HG03442 (cell line): Measurements from ENCODE around the gene WDR7.

Experiments used
- ATAC-seq: cut with Tn5 transposase; IDR thresholded peaks from one replicate; pipeline ENCODE4 v1.9.1; 2021; ENCODE audit warnings: mild to moderate bottlenecking, moderate library complexity; ENCODE audit not compliant: unreplicated experiment

Gene WDR7

DNA sequence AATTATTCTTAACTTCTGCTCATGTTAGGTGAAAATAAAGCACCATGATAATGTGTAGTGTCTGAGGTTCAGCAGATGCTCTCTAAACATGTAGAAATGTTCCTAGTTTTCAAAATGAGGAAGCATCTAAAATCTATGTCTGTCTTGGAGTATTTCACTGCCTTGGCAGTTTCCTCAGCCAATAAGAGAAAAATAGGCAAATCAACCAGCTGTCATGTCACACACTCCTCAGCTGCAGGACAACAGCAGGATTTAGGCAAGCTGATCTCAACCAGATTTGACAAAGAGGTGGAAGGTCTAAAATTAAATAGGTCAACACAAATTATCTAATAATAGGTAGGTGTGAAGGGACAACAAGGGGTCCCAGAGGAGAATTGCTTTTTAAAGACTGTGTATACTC, 331.6 kb downstream of the WDR7 start:
- no peak for ATAC-seq

DNA sequence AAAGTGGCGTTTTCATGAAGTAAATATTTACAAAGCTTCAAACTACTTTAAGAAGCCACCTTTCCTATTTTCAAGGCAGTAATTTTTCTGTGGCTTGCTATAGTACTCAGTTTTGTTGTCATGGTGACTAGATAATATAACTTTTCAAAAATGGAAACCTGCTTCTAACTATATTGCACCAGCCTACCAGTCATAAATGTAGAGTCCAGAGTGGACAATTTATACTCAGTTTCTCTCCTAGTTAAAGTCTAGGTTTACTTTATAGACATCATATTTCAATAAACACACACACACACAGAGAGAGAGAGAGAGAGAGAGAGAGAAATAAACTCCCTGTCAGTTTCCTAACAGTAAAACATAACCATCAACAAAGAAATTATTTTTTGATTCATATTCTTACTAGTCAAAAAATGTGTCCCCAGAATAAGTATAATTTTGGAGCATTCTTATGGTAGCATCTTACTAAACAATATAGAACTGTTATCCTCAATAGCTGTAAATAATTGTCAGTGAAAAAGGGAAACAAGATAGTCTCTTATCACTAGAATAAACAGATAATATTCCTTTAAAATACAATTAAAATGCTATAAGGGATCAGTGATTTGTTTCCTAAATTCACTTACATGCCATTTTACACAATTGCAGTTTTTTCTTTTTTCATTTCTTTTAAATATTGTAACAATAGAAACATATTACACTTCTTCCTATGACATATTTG, 332.3 kb downstream of the WDR7 start:
- no peak for ATAC-seq

DNA sequence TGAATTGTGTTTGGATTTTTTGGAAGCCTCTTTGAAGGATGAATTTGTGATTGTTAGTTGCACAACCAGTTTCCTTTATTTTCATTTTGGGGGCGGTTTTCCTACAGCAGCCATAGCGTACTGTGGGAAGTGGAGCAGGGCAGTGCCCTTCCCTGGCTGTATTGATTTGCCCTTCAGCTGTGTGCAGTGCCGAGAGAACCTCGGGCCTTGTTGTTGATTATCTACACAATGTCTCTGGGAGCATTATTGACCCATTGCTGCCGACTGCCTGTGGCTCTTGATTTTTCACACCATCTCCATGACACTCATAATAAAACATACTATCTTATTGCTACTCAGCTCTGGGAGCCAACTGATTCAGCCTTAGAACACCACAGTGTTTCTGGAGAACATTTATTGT, 333.6 kb downstream of the WDR7 start:
- ATAC-seq, result no peak

DNA sequence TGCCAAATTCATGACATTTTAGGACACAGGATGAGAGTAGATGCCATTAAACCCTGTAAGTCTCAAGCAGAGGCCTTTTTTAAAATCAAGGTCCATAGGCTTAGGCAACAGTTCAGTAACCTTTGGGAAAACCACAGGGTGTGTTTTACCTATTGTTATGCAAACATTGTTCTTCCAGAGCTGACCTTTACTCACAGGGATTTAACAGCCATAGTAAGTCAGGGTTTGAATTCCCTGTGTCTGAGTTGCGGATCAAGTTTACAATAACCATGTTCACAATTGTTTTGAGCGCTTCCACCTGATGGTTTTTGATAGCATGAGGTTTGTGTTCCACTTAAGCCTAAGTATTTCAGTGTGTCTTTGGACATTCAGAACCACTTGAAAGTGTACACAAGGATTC, 335.7 kb downstream of the WDR7 start:
- no peak for ATAC-seq

DNA sequence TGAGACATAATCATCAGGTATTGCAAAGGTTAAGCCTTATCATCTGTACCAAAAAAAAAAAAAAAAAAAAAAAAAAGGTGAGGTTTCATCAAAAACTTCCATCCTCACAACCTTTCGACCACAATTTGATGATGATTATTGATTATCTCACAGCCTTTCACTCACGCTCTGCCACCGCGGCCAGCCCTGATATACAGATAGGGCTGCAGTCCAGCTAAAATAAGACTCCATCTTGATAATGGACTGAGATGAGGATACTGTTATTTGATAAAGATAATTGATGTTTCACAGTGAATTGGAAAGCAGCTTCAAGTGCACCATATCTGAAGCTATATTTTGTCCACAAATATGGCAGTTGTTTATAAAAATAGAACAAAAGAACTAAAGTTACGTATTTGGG, 336.1 kb downstream of the WDR7 start:
- ATAC-seq, result no peak

DNA sequence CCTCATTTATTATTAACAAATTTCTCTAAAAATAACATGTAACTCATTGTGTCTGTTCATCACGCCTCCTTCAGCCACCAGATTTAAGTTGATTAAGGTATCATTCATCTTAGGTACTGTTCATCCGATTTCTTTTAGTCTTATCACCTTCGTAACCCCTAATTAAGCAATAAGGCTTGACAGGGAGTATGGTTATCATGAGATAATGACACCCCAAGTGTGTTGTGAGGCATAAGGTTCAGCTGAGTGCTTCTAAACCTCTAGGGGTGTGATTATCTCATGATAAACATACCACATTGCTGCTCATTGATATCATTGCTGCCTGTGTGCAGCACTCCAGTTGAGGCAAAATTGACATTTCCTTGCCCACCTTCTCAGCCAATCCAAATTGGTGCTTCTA, 336.9 kb downstream of the WDR7 start:
- ATAC-seq, result no peak

DNA sequence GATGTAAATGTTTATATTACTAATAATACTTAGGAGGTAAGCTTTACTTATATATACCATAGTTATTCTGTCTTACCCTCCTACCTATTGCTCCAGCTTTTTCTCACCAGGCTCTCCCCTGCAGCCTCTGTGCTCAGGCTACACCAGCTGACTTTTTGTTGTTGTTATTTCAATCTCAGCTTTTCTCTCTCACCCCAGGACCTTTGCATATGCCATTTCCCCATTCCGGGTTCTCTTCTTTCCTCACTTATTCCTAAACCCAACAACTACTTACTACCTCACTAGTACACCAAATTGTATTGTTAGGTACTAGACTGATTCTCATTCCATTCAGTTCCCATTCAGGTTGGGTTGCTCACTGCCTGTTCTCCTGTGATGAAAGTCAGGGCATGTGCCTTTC, 339.5 kb downstream of the WDR7 start:
- ATAC-seq, result no peak

DNA sequence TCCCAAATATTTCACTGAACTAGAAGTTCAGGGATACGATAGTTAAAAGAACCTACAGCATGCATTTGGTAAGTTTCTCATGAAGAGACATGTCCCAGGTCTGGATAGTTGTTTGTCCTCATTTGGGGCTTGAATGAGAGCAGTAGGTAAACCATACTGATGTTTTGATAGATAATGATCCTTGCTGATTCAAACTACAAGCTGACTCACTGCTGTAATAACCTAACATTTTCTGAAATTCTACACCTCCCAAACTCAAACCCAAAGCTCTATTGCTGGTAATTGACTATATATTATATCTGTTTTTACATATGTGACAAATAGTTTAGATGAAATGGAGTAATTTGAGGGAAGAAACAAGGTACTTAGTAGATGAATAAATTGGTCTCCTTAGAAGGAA, 341.6 kb downstream of the WDR7 start:
- ATAC-seq, result no peak

DNA sequence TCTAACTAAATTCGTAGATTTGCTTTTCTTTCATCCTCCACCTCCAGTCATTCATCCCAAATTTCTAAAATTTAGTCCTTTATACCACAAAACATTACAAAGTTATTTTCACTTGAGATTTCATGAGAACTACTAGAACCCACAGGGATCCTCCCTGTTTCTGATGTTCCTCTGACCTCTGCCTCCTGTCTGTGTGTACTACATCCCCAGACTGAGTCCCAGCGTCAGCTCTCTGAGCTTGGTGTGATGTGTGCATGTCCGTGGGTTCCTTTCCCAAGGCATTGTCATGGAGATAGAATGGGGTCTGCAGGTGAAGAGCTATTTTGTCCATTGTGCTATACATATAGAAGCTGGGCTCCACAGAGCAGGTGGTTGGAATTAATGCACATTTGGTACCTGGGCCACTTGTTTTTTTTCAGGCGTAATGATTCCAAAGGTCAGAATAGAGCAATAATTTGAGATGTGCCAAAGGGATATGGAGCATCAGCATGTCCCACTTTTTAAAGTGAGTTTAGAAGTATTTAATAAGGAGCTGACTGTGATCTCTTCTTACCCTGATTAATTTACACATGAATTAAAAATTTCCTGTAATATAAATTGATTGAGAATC, 344.5 kb downstream of the WDR7 start:
- no peak for ATAC-seq

DNA sequence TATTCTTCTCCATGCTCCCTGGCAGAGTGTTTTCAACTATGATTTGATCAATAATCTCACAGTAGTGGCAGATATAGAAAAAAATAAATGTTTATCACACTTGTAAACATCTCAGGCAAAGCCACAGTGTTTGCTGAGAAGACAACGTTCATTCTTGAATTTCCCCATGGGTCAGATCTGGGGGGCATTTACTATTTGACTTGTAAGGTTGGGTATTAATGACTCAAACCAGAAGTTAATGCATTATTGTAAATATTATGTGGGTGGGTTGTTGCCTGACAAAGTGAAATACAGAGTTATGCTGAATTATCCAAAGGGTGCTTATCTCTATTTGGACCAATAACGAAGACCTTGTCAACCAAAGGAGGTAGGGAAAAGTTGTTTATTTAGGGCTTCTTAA, 346.0 kb downstream of the WDR7 start:
- no peak for ATAC-seq

DNA sequence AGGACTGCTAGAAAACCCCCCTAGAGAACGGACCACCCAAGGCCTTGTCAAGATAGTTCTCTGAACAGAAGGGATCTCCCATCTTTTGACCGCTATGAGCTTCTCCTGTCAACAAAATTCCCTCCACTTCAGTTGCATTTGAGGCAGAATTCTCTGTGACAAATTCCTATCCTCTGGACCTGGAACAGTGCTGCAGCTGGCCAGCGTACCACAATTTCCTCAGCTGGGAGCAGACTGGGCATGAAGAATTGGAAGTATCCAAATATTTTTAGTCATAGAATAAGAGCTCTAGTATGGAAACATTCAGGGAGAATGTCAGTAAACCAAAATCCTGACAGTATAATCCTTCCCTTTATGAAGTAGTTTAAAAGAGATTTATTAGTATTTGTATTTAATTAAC, 348.7 kb downstream of the WDR7 start:
- no peak for ATAC-seq

DNA sequence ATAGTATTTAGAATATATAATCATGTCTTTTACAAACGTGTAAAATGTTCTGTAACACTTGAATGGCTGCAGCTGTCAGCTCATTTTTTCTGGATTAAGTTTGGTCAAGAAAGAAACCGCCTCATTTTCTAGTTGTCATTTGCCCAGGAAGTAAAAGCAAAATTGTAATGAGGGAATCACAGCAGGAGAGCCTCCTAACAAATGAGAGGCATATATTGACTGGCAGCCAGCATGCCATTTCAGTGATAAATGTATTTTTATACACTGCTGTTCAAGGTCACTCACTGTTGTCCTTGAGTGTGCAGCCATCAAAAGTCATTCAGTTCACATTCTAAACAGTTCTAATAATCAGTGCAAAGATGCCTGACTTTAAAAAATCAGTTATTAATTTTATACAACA, 351.5 kb downstream of the WDR7 start:
- ATAC-seq, result no peak

DNA sequence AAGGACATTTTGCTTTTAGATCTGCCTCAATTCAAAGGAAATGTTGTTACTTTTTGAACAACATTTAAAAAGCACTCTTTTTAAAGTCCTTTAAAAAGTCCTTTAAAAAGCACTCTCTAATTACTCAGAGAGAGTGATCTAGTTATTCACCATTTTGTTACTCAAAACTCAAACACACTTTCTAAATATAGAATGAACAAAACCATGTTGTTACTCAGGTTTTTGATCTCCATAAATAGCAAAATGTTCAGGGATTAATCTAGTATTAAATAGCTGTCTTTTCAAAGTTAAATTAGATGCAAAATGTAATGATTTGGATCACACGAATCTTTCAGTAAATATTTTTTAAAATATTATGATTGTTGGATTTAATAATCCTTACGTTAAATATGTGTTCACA, 352.2 kb downstream of the WDR7 start:
- ATAC-seq, result no peak

DNA sequence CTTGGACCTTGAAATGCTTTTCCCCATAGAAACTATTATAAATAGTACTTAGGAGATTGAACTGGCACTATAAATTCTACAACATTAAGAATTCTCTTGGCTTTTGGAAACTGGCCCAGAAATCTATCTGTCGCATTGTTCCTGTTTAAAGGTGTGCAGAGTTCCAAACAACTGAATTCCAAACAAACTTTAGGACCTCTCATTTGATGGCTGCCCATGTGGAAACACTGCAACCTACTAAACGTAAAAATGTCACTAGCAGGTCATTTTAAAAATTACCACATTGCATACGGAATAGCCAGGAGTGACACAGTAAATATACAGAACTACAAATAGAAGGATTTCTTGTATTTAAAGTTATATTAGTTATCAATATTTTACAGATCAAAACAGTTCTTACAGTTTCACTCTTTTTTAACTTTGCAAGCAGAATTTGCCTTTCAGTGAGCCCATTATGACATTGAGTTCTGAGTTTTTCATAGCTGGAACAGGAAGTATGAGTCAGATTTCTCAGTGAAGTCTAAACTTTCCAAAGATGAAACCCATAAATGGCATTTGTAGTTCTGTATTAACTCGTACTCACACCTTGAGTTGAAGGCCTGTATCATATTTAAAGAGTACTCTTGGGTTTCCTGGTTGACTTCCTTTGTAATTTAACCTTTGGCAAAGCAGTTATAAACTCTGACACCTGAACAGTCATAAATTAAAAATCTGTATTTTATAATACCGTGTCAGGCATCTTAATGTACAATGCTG, 353.4 kb downstream of the WDR7 start:
- peak; percentile 99 for ATAC-seq

DNA sequence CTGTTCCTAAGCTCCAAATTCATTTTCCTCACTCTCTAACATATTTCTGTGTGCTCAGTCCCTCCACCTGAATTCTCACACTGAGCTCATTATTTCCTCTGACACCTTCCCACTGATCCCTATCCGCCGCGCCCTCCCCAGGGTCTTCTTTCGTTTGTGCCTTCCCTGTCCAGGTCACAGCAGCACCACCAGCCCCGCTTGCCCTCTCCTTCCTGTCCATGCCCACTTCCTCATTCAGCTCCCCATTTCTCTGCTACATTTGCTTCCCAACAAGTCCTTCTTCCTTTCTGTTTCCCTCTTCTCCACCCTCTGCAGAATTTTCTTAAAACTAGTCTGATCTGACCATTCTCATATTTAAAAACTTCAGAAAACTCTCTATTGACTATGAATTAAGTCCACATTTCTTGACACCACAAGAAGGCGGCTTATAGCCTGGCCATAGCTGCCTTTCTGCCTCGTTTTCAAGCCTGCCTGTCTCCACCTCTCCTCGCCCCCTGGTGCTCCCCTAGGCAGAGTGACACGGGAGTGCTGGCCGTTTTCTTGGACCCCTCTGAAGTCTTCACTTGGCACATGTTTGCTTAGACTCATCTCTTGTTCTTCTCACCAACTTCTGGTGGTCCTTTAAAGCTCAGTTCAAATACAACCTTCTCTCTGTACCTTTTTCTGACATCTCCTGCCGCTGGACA, 357.0 kb downstream of the WDR7 start:
- ATAC-seq, result no peak

DNA sequence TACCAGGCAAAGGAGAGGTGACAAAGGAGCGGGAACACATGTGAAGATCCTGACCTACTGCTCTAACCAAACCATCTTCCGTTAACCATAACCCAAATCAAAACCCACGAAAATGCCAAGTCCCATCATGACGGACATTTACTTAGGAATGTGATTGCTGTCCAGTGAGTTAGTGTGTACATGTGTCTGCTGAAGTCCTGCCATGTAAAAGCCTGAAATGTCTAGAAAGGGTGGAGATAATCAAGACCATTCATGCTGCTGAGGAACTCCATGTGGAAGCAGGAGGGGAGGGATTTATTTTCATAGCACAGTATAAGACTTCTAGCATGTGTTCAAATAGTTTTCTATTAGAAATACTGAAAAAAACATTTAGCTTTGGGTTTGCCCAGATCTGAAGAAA, 358.7 kb downstream of the WDR7 start:
- no peak for ATAC-seq

DNA sequence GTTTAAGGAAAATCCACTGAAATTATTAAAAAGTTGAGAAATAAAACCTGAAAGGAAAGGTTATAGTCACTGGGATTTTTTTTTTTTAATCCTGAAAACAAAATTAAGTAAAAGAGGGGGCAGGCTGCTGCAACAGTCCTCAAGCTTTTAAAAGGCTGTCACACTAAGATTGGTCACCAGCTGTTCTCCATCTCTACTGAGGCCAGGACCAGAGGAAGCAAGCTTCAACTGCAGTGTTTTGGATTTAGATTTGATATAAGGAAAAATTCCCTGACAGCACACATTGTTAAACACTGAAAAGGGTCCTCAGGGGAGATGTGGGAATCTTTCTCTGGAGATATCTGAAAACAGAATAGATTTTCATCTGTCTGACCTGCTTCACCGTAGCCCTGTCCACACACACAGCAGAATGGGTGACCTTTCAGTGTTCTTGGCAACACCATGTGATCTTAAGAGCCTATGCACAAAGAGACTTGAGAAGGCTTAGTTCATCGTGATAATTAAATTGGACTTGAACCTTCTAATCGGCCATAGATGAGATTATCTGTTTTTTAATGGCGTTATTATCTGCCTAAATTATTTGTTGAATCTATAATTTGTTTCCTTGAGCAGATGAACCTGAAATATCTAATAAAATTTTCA, 363.7 kb downstream of the WDR7 start:
- no peak for ATAC-seq

DNA sequence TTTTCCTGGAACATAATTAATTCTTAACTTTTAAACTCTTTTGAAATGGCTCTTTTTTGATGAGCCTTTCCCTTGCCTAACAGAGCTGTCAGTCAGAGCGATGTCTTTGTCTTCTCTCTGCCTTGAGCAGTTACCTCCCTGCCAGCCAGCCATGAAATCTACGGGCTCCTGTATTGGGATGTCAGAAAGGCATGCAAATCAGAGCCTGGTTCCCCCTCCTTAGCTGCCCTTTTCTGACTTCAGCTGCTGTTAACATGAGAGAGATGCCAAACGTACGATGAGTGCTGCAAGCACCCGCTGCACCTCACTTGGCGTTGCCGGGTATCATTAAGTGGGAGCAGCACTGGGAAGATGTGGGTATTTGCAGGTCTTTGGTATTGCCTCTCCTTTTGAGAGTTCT, 364.3 kb downstream of the WDR7 start:
- ATAC-seq, result no peak

DNA sequence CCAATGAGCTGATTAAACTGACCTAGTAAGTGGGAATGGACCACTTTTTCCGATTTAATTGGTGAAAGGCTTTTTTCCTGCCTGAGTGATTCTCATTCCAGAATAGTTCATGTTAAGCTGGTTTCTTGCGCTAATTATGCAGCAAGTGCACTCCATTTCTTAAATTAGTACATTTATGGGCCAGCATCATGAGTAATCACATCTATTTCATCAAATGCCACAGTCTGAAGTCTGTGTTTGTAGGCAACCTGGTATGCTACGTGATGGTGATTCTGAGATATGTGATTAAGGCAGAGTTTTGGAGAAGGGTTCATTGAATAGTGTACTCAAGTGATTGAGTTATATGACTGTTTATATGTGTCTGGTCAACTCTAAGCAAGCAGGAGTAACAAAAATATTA, 367.7 kb downstream of the WDR7 start:
- no peak for ATAC-seq

DNA sequence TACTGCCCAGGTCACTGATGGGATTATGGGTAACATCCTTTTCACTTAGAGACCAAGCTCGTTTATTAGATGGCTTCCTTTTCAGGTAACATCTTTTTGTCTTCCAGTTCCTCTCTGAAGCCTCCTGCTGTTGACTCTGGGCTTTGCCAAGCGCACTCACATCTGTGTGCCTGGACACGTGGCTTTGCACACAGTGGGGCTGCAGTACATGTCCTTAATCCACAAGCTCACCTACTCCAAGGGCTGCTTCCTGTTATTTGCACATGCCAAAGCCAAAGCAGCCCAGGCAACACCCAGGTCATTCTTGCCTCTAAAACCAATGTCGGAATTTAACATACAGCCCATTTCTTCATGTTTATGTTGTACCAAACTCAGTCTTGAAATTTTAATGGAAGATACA, 371.6 kb downstream of the WDR7 start:
- no peak for ATAC-seq

DNA sequence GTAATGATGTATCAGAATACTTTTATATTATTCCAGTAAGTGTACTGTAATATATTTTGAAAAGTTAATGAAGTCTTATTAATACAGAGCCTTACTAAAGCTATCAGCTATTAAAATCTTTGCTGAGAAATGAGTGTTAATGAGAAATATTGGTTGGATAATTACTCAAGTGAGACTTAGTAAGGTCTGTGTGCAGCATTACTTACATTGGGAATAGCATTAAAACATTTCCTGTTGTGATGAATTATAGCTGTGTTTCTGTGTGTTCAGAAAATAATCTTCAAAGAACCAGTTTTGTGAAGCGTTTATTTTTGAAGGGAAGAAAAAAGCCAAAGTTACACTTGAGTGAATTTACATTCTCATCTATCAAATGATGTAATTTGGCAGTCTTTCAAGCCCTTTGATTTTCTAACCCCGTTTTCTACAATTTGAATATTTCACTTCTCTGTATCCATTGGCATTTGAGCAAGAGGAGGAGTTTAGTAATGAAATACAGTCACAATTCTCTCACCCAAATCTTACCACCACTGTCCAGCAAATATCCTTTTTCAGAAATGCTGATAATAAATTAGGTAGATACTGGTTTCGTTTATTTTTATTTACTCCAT, 372.2 kb downstream of the WDR7 start:
- no peak for ATAC-seq
